Neural progenitor cell (in vitro differentiated cells): Measurements from ENCODE around the gene SLFNL1. TPM values are rescaled to one million over a fixed set of nuclear protein-coding genes. Genes with fewer than 3 reads are reported as not detected.

ENCODE experiments used
- DNase-seq: peaks from one replicate; pipeline ENCODE4 v3.0.0-alpha.2; 2016; ENCODE audit warnings: low spot score
- H2AFZ ChIP-seq: fragments of 200-600 bp; sonication (generic); replicated peaks from 2 replicates; pipeline ENCODE4 v1.6.1; 2016; ENCODE audit warnings: antibody characterized with exemption
- H3F3A ChIP-seq: fragments of 200-600 bp; sonication (generic); 2 replicates; pipeline ENCODE4 v1.6.1; 2016; ENCODE audit warnings: antibody characterized with exemption, low read depth
- H3K27ac ChIP-seq: fragments of 200-600 bp; sonication (generic); 2 replicates; pipeline ENCODE4 v1.5.1; 2016; ENCODE audit warnings: mild to moderate bottlenecking
- H3K27me3 ChIP-seq: fragments of 200-600 bp; sonication (generic); 2 replicates; pipeline ENCODE4 v1.6.1; 2016; ENCODE audit warnings: mild to moderate bottlenecking, moderate library complexity
- H3K36me3 ChIP-seq: fragments of 200-600 bp; sonication (generic); 2 replicates; pipeline ENCODE4 v1.5.1; 2016
- H3K4me1 ChIP-seq: fragments of 200-600 bp; sonication (generic); 2 replicates; pipeline ENCODE4 v1.6.1; 2016; ENCODE audit warnings: mixed run types
- H3K4me2 ChIP-seq: fragments of 200-600 bp; sonication (generic); 2 replicates; pipeline ENCODE4 v1.6.1; 2016
- H3K4me3 ChIP-seq: fragments of 200-600 bp; sonication (generic); 2 replicates; pipeline ENCODE4 v1.5.1; 2016
- H3K79me2 ChIP-seq: fragments of 200-600 bp; sonication (generic); 2 replicates; pipeline ENCODE4 v1.6.1; 2016; ENCODE audit warnings: low read depth
- H3K9ac ChIP-seq: fragments of 200-600 bp; sonication (generic); 2 replicates; pipeline ENCODE4 v1.6.1; 2016
- H3K9me3 ChIP-seq: fragments of 200-600 bp; sonication (generic); 2 replicates; pipeline ENCODE4 v1.5.1; 2016; ENCODE audit warnings: low read depth
- H4K20me1 ChIP-seq: fragments of 200-600 bp; sonication (generic); 2 replicates; pipeline ENCODE4 v1.6.1; 2016; ENCODE audit warnings: low read depth
- H3K27ac Mint-ChIP-seq: 3 replicates; pipeline ENCODE4 v1.8.0; 2021; ENCODE audit warnings: mixed read lengths
- H3K27me3 Mint-ChIP-seq: 2 replicates; pipeline ENCODE4 v1.8.0; 2022; ENCODE audit warnings: low read depth, mild to moderate bottlenecking, inconsistent platforms, moderate library complexity, mixed read lengths; ENCODE audit not compliant: insufficient read depth
- H3K36me3 Mint-ChIP-seq: 3 replicates; pipeline ENCODE4 v1.8.0; 2021; ENCODE audit warnings: mixed read lengths
- H3K4me1 Mint-ChIP-seq: 3 replicates; pipeline ENCODE4 v1.8.0; 2021; ENCODE audit warnings: mixed read lengths
- H3K4me3 Mint-ChIP-seq: 3 replicates; pipeline ENCODE4 v1.8.0; 2021; ENCODE audit warnings: mild to moderate bottlenecking, moderate library complexity, mixed read lengths
- H3K9me3 Mint-ChIP-seq: 3 replicates; pipeline ENCODE4 v1.8.0; 2020; ENCODE audit warnings: mixed read lengths
- EZH2 ChIP-seq: fragments of 200-600 bp; sonication (generic); IDR thresholded peaks from 2 replicates; pipeline ENCODE4 v1.6.1; 2017; ENCODE audit warnings: antibody characterized with exemption, mild to moderate bottlenecking, moderate library complexity
- EZH2phosphoT487 ChIP-seq: fragments of 200-600 bp; sonication (generic); IDR thresholded peaks from 2 replicates; pipeline ENCODE4 v1.6.1; 2017; ENCODE audit warnings: antibody characterized with exemption
- total RNA-seq: library from RNA; depleted of rRNA; stranded (reverse); fragments of >200 nt; gene quantifications from 2 replicates; pipeline ENCODE4 v1.2.3, GENCODE V29; 2015; ENCODE audit warnings: low replicate concordance
- TF ChIP-seq, protein P1 (sequence below): fragments of 200-600 bp; sonication (generic); IDR thresholded peaks from 2 replicates; pipeline ENCODE4 v1.5.1; 2017; ENCODE audit warnings: antibody characterized with exemption, mild to moderate bottlenecking

Gene SLFNL1
- total RNA-seq, 1 donor from 2014 or later: not detected

DNA sequence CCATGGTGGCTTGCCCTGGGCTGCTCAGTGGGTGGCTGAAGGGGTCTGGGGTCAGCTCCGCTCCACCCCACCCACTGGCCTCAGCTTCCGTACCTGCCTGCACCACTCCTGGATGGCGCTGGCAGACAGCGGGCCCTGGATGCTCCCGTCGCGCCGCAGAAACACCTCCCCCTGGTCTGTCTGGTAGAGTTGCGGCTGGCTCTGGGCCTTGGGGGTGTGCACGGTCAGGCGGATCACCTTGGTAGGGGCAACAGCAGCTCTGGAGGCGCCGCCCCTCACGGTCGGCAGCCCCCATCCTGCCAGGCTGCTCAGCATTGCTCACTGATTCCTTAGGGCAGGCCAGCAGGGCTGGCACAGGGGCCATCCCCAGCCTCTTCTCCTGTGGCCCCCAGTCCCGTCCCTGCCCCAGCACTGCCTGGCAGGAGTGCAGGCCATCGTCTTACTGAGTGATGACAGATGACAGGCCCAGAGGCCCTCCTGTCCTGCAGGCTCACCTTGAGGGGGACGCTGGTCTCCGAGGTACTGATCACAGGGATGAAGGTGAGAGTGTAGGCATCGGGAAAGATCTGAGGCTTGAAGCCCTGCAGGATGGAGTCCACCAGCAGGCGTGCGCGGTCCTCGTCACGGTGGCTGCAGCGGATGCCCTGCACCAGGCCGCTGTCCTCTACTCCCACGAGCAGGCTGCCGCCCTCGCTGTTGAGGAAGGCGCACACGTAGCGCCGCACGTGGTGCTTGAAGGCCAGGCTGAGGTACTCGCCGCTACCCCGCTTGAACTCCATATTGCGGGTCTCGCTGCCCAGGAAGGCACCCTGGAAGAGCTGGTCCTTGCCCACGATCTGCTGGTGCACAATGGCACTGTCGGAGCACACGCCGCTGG lies 4.1 kb downstream of the SLFNL1 start:
- Mint-ChIP-seq H3K4me1 (no peaks in the 10 kb centered on the region), H3K36me3 (peaks cover 17% of the 10 kb centered on the region), H3K27me3 (peaks cover 7% of the 10 kb centered on the region), H3K27ac (no peak overlapping the region), H3K4me3 (no peak overlapping the region), H3K9me3 (no peaks in the 10 kb centered on the region)
- no peak overlapping the region for H2AFZ ChIP-seq
- H3K36me3 ChIP-seq: no peaks in the 10 kb centered on the region
- no peaks in the 10 kb centered on the region for H3K79me2 ChIP-seq
- H3F3A ChIP-seq: peaks cover 7% of the 10 kb centered on the region
- H3K27ac ChIP-seq: no peak overlapping the region
- H3K9me3 ChIP-seq: no peaks in the 10 kb centered on the region
- no peaks in the 10 kb centered on the region for H3K27me3 ChIP-seq
- H3K9ac ChIP-seq: no peak overlapping the region
- H4K20me1 ChIP-seq: no peaks in the 10 kb centered on the region
- no peaks in the 10 kb centered on the region for H3K4me1 ChIP-seq
- no peak overlapping the region for H3K4me3 ChIP-seq
- no peak overlapping the region for H3K4me2 ChIP-seq
- DNase-seq: no peak
- TF ChIP-seq EZH2: no peak
- TF ChIP-seq EZH2phosphoT487: no peak
- TF ChIP-seq, protein P1, sequence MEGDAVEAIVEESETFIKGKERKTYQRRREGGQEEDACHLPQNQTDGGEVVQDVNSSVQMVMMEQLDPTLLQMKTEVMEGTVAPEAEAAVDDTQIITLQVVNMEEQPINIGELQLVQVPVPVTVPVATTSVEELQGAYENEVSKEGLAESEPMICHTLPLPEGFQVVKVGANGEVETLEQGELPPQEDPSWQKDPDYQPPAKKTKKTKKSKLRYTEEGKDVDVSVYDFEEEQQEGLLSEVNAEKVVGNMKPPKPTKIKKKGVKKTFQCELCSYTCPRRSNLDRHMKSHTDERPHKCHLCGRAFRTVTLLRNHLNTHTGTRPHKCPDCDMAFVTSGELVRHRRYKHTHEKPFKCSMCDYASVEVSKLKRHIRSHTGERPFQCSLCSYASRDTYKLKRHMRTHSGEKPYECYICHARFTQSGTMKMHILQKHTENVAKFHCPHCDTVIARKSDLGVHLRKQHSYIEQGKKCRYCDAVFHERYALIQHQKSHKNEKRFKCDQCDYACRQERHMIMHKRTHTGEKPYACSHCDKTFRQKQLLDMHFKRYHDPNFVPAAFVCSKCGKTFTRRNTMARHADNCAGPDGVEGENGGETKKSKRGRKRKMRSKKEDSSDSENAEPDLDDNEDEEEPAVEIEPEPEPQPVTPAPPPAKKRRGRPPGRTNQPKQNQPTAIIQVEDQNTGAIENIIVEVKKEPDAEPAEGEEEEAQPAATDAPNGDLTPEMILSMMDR: no peak

DNA sequence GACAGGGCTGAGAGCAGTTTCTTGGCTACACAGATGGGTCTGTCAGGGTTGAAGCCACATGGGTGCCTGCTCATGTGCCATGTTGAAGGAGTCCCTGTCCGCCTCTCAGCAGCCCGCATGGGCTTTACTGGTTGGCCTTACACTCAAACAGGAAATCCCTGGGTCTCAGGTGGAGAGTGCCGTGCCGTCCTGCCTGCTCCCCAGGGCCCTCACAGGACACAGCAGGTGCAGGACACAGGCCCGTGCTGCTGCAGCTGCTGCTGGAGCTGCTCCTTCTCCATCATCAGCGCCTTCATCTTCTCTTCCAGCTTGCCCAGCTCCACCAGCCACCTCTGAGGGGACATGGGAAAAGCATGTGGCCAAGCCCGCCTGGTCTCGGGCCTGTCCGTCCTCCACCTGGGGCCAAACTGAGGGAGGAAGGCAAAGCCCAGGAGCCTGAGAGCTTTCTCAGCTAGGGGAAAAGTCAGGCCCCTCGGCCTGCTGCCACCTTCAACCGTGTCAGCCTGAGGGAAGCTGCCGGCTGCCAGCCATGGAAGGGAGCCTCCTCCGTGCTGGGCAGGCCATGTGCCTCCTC lies 5.5 kb downstream of the SLFNL1 start:
- H3K4me1 ChIP-seq: no peaks in the 10 kb centered on the region
- H3K4me2 ChIP-seq: no peak overlapping the region
- Mint-ChIP-seq H3K27ac (no peak overlapping the region), H3K4me3 (no peak overlapping the region), H3K27me3 (peaks cover 5% of the 10 kb centered on the region), H3K9me3 (no peaks in the 10 kb centered on the region), H3K4me1 (no peaks in the 10 kb centered on the region), H3K36me3 (peaks cover 28% of the 10 kb centered on the region)
- no peak for DNase-seq
- no peaks in the 10 kb centered on the region for H3K27me3 ChIP-seq
- no peaks in the 10 kb centered on the region for H3K9me3 ChIP-seq
- H2AFZ ChIP-seq: no peak overlapping the region
- H3K9ac ChIP-seq: no peak overlapping the region
- no peaks in the 10 kb centered on the region for H3K36me3 ChIP-seq
- peaks cover 3% of the 10 kb centered on the region for H3F3A ChIP-seq
- H4K20me1 ChIP-seq: no peaks in the 10 kb centered on the region
- H3K79me2 ChIP-seq: no peaks in the 10 kb centered on the region
- no peak overlapping the region for H3K4me3 ChIP-seq
- TF ChIP-seq EZH2phosphoT487 (no peak), EZH2 (no peak)
- TF ChIP-seq, protein P1: no peak
- no peak overlapping the region for H3K27ac ChIP-seq

DNA sequence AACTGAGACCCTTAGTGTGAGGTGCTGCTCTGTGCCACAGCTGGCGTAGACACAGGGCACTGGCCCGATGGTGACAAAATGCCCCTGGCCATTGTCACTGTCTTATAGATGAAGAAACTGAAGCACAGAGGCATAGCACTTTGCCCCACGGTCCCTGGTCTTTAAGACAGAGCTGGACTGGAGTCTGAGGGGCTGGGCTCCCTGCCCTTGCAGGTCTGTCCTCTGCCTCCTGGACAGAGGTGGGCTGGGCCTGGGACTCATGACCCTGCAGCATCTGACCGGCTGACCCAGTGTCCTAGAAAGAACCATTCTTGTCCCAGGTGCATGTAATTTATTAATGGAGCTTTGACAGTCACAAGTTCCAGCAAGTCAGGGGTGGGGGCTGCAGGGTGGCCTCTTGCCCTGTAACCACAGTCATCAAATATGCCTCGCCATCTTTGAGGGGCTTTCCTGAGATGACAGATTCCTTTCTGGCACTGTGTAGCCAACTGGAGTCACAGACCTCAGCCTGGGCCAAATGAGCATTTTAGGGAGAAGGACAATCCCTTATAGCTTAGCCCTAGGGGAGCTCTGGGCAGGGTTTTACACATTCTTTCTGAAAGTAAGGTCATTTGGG lies 6.1 kb downstream of the SLFNL1 start:
- Mint-ChIP-seq H3K4me3 (no peak overlapping the region), H3K27me3 (peaks cover 5% of the 10 kb centered on the region), H3K4me1 (no peaks in the 10 kb centered on the region), H3K36me3 (peaks cover 29% of the 10 kb centered on the region), H3K9me3 (no peaks in the 10 kb centered on the region), H3K27ac (no peak overlapping the region)
- DNase-seq: no peak
- Histone ChIP-seq H3K27ac (no peak overlapping the region), H2AFZ (no peak overlapping the region), H3K4me1 (no peaks in the 10 kb centered on the region), H3F3A (peaks cover 3% of the 10 kb centered on the region), H3K4me2 (no peak overlapping the region), H3K27me3 (no peaks in the 10 kb centered on the region), H3K9me3 (no peaks in the 10 kb centered on the region), H4K20me1 (no peaks in the 10 kb centered on the region), H3K36me3 (no peaks in the 10 kb centered on the region), H3K4me3 (no peak overlapping the region), H3K79me2 (no peaks in the 10 kb centered on the region), H3K9ac (no peak overlapping the region)
- TF ChIP-seq EZH2: no peak
- no peak for TF ChIP-seq EZH2phosphoT487
- TF ChIP-seq, protein P1: no peak
